ENCODE results near the gene REPS2.

DNA sequence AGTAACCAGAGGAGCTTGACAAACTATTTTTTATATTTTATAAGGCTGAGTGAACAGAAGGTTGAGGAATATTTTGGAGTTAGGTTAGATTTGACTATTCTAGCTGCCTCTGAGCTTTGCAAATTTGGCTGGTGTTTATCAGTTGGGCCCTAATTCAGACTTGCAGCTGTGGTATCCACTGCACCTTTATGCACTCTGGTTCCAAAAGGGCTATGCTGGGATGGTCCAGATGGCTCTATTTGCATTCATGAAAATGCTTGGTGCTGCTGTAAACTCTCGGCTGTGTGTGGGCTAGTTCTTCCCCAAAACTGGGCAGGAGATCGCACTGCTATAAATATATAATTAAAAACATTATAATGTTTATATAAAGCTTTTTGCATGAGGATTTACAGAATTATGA lies 106.3 kb downstream of the REPS2 start:
- TF ChIP-seq, protein P1, sequence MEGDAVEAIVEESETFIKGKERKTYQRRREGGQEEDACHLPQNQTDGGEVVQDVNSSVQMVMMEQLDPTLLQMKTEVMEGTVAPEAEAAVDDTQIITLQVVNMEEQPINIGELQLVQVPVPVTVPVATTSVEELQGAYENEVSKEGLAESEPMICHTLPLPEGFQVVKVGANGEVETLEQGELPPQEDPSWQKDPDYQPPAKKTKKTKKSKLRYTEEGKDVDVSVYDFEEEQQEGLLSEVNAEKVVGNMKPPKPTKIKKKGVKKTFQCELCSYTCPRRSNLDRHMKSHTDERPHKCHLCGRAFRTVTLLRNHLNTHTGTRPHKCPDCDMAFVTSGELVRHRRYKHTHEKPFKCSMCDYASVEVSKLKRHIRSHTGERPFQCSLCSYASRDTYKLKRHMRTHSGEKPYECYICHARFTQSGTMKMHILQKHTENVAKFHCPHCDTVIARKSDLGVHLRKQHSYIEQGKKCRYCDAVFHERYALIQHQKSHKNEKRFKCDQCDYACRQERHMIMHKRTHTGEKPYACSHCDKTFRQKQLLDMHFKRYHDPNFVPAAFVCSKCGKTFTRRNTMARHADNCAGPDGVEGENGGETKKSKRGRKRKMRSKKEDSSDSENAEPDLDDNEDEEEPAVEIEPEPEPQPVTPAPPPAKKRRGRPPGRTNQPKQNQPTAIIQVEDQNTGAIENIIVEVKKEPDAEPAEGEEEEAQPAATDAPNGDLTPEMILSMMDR (conservative IDR thresholded peaks at IDR 0.05; ENCODE audit: low read length): no peak
- no peak for TF ChIP-seq EZH2phosphoT487 (IDR thresholded peaks at IDR 0.05; ENCODE audit: borderline replicate concordance, low read depth, low read length)
